Panc1 (cell line): ENCODE measurements around the gene ANKRD29. TPM values are rescaled to one million over a fixed set of nuclear protein-coding genes. Genes with fewer than 3 reads are reported as not detected.

Experiments used
- ATAC-seq: fragments of 200-7000 bp; cut with Tn5 transposase; 2 replicates; pipeline ENCODE4 v1.9.1; 2020; ENCODE audit warnings: mild to moderate bottlenecking, moderate library complexity
- BruUV-seq: library from RNA; stranded (reverse); fragments of 400-500 nt; replicated peaks from 2 replicates; lab custom pipeline; 2021; lab: Mats Ljungman, UMichigan
- CTCF ChIA-PET: fragments of 300-600 bp; sonication (Branson Sonifier 250); formaldehyde crosslinking; loops from one replicate; lab custom pipeline; 2022; ENCODE audit warnings: antibody characterized with exemption; lab: Charles Lee
- POLR2A ChIA-PET: fragments of 300-600 bp; sonication (Branson Sonifier 250); formaldehyde crosslinking; loops from one replicate; lab custom pipeline; 2022; ENCODE audit warnings: antibody characterized with exemption; lab: Charles Lee
- DNase-seq: peaks from one replicate; pipeline ENCODE4 v3.0.0-alpha.2; 2010; ENCODE audit warnings: low read depth, low spot score
- H3K27ac ChIP-seq: 2 replicates; pipeline ENCODE4 v1.5.1; 2011; ENCODE audit warnings: mild to moderate bottlenecking, low read length, inconsistent platforms
- H3K27me3 ChIP-seq: fragments of 200-500 bp; sonication (Bioruptor generic); 2 replicates; pipeline ENCODE4 v1.6.0; 2014; ENCODE audit warnings: low read length, inconsistent platforms; ENCODE audit not compliant: control insufficient read depth, insufficient read depth
- H3K36me3 ChIP-seq: fragments of 200-500 bp; sonication (Bioruptor generic); 2 replicates; pipeline ENCODE4 v1.5.1; 2014; ENCODE audit warnings: inconsistent platforms, mild to moderate bottlenecking, low read length, moderate library complexity; ENCODE audit not compliant: control insufficient read depth, insufficient read depth
- H3K4me1 ChIP-seq: 2 replicates; pipeline ENCODE4 v1.5.1; 2011; ENCODE audit warnings: inconsistent platforms, mild to moderate bottlenecking, low read length, moderate library complexity; ENCODE audit not compliant: control insufficient read depth, insufficient read depth
- H3K4me3 ChIP-seq, 2 experiments: 2 replicates each; pipeline ENCODE4 v1.5.1; 2011 to 2012; ENCODE audit warnings: low read depth in 2 of 2, low read length in 2 of 2, mild to moderate bottlenecking in 2 of 2, inconsistent platforms in 1 of 2, moderate library complexity in 1 of 2
- H3K9me3 ChIP-seq: fragments of 200-500 bp; sonication (Bioruptor generic); 2 replicates; pipeline ENCODE4 v1.5.1; 2014; ENCODE audit warnings: low read depth, mild to moderate bottlenecking, inconsistent platforms, low read length, moderate library complexity; ENCODE audit not compliant: control insufficient read depth, insufficient read depth
- POLR2AphosphoS5 ChIP-seq: IDR thresholded peaks from 2 replicates; pipeline ENCODE4 v1.6.1; 2012; ENCODE audit warnings: mild to moderate bottlenecking, low read depth, low read length, moderate library complexity
- in situ Hi-C: cut with HindIII; loops from 2 replicates; pipeline ENCODE4 v1.10.0; 2016; ENCODE audit warnings: low sequenced_read_pairs, low pct_unique_long_range_greater_than_20kb
- intact Hi-C: fragments of 100-400 bp; cut with micrococcal nuclease; formaldehyde crosslinking; loops from one replicate; pipeline ENCODE4 v1.10.0; 2022; ENCODE audit not compliant: unreplicated experiment
- total RNA-seq: library from RNA; stranded (reverse); gene quantifications from one replicate; pipeline ENCODE4 v1.2.1, GENCODE V29; 2021; ENCODE audit not compliant: unreplicated experiment
- TF ChIP-seq, protein P1 (sequence below), 2 experiments: IDR thresholded peaks; 2 replicates each; pipeline ENCODE4 v1.6.1; 2011 to 2012; ENCODE audit warnings: low read depth in 2 of 2, control low read depth in 1 of 2, low read length in 1 of 2, mild to moderate bottlenecking in 1 of 2, moderate library complexity in 1 of 2; ENCODE audit not compliant: insufficient read depth in 1 of 2
- TF ChIP-seq, protein P2 (sequence below): fragments of 450-650 bp; IDR thresholded peaks from 2 replicates; pipeline ENCODE4 v1.5.1; 2017; ENCODE audit warnings: mild to moderate bottlenecking

Gene ANKRD29
- total RNA-seq, 1 experiment from 2014 or later, result 0.67 TPM

DNA sequence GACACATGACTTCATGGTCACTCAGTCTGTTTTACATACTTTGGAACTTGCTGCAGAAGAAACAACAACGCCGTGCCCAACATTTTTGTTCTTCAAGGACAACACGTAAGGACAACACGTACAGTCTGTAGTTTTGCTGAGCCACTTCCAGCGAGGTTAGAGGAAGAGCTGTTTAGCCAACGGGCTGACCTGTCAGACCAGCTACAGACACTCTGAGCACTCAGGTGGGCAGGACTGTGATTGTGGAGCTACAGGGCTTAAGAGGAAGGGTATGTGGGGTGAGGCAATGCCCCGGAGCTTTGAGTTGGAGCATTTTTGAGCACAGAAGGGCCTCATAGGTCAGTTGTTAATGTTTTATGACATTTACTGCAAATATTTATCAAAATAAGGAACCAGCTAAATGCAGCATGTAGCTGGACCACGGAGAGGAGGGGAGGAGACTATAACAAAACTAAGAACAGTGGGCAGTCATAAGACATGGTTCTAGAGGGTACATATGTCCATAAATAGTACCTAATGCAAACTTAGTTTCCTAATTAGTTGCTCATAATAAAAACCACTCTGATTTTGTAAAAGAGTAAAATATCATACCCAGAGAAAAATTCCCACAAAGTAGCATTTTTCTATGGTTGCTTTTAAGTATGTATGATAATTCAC lies 50.1 kb downstream of the ANKRD29 start:
- Histone ChIP-seq H3K4me1 (peaks cover 8% of the 10 kb centered on the region; the same call in 1 of the 2 replicates), H3K4me3 (no peak overlapping the region), H3K27me3 (no peaks in the 10 kb centered on the region), H3K27ac (no peak overlapping the region), H3K36me3 (no peaks in the 10 kb centered on the region), H3K9me3 (no peaks in the 10 kb centered on the region)
- POLR2A ChIA-PET, result interaction anchor here (0.6 to 1.0 kb wide), 3 partner anchors 37 to 782 kb away, joined by 3 to 5 read pairs (median 3); no protein-coding TSS in a partner anchor
- intact Hi-C loops, result no loop called here
- DNase-seq, result no peak
- TF ChIP-seq, protein P1, sequence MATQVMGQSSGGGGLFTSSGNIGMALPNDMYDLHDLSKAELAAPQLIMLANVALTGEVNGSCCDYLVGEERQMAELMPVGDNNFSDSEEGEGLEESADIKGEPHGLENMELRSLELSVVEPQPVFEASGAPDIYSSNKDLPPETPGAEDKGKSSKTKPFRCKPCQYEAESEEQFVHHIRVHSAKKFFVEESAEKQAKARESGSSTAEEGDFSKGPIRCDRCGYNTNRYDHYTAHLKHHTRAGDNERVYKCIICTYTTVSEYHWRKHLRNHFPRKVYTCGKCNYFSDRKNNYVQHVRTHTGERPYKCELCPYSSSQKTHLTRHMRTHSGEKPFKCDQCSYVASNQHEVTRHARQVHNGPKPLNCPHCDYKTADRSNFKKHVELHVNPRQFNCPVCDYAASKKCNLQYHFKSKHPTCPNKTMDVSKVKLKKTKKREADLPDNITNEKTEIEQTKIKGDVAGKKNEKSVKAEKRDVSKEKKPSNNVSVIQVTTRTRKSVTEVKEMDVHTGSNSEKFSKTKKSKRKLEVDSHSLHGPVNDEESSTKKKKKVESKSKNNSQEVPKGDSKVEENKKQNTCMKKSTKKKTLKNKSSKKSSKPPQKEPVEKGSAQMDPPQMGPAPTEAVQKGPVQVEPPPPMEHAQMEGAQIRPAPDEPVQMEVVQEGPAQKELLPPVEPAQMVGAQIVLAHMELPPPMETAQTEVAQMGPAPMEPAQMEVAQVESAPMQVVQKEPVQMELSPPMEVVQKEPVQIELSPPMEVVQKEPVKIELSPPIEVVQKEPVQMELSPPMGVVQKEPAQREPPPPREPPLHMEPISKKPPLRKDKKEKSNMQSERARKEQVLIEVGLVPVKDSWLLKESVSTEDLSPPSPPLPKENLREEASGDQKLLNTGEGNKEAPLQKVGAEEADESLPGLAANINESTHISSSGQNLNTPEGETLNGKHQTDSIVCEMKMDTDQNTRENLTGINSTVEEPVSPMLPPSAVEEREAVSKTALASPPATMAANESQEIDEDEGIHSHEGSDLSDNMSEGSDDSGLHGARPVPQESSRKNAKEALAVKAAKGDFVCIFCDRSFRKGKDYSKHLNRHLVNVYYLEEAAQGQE (IDR thresholded peaks at IDR 0.05; ENCODE audit: insufficient read depth in 1 of 2, low read depth in 2 of 2, low read length in 1 of 2), result no peak
- no peak for TF ChIP-seq POLR2AphosphoS5
- CTCF ChIA-PET, result interaction anchor here (0.6 kb wide), 1 partner anchor 114 kb away, joined by 3 read pairs; no protein-coding TSS in a partner anchor
- no peak for ATAC-seq
- BruUV-seq, result no TSS peak
- in situ Hi-C loops, result no loop called here

DNA sequence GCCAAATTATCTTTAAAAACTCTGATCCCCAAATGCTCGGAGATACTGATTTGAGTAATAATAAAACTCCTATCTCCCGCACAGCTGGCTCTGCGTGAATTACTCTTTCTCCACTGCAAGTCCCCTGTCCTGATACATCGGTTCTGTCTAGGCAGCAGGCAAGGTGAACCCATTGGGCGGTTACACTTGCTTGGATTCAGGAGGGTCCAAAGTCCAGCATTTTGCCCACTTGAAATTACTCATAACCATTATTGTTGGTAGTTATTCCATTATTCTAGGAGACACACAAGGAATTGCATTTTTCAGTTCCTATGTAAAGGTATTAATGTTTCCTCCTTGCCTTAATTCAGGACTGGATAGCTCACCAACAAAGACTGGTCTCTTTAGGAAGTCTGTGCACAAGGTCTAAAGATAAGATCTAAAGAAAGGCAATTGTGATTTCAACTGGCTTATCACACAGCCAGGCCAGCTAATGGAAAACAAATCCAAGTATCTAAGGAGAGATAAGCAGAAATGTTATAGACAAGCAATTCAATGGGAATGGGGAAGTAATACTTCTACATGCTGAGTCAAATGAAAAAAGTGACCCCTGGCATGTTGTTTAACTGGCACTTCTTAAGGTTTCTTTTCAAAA lies 53.2 kb downstream of the ANKRD29 start:
- in situ Hi-C loops, result no loop called here
- POLR2A ChIA-PET, result no interaction called here
- Histone ChIP-seq H3K9me3 (no peaks in the 10 kb centered on the region), H3K4me1 (peaks cover 8% of the 10 kb centered on the region; the same call in 1 of the 2 replicates), H3K27me3 (no peaks in the 10 kb centered on the region), H3K27ac (no peak overlapping the region), H3K36me3 (no peaks in the 10 kb centered on the region), H3K4me3 (no peak overlapping the region)
- no peak for ATAC-seq
- intact Hi-C loops, result no loop called here
- CTCF ChIA-PET, result no interaction called here
- BruUV-seq, result no TSS peak
- TF ChIP-seq, protein P2, sequence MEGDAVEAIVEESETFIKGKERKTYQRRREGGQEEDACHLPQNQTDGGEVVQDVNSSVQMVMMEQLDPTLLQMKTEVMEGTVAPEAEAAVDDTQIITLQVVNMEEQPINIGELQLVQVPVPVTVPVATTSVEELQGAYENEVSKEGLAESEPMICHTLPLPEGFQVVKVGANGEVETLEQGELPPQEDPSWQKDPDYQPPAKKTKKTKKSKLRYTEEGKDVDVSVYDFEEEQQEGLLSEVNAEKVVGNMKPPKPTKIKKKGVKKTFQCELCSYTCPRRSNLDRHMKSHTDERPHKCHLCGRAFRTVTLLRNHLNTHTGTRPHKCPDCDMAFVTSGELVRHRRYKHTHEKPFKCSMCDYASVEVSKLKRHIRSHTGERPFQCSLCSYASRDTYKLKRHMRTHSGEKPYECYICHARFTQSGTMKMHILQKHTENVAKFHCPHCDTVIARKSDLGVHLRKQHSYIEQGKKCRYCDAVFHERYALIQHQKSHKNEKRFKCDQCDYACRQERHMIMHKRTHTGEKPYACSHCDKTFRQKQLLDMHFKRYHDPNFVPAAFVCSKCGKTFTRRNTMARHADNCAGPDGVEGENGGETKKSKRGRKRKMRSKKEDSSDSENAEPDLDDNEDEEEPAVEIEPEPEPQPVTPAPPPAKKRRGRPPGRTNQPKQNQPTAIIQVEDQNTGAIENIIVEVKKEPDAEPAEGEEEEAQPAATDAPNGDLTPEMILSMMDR, result no peak
- TF ChIP-seq, protein P1 (IDR thresholded peaks at IDR 0.05; ENCODE audit: insufficient read depth in 1 of 2, low read depth in 2 of 2, low read length in 1 of 2), result peak in 1 of 2 experiments; percentile 52; a peak in 1 of 4 replicates
- no peak for DNase-seq
